LoVo (cell line): Measurements from ENCODE around the gene TSPAN15.
"Not testable (repeated sequence)": the region's sequence is repeated elsewhere in the genome, so short reads cannot be mapped to it uniquely, and the experiment has no call there.

Experiments
- DNase-seq: peaks from one replicate; pipeline ENCODE4 v3.0.0-alpha.2; 2016; ENCODE audit warnings: low spot score

TSPAN15 gene

DNA sequence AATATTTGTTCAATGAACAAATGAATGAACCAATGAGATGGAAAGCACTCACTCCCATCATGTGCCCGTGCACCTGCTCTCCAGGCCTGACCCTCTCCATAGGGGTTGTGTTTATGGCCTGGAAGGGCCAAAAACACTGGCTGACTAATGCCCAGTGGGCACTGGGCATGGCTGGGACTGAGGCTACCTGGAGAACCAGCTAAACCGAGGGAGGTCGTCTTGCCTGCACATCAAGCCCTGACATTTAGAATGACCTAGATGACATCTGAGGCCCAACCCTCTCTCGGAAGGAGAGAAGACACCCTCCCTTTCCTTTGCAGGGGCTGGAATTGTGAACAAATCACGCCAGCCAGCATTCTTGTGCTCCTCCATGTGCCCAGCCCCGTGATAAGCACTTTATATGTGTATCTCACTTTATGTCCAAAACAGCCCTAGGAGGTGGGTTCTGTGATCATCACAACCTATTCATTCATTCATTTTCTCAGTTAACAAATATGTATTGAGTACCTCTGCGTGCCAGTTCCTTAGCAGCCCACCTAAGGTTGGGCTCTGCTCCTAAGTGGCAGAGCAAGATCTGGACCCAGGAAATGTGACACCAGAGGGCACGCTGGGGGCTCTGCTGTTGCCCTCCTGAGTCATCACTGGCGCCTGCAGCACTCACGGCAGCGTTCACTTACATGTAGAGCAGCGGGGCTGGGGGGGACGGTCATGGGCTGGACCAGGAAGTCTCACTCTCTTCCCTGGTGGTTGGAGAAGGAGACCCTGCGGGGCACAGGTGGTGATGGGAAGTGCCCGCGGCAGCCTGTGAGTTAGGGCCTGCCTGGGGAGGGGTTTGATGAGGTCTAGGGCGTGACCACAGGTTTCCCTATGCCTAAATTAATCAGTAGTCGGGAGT, 52.0 kb downstream of the TSPAN15 start:
- no peak for DNase-seq

DNA sequence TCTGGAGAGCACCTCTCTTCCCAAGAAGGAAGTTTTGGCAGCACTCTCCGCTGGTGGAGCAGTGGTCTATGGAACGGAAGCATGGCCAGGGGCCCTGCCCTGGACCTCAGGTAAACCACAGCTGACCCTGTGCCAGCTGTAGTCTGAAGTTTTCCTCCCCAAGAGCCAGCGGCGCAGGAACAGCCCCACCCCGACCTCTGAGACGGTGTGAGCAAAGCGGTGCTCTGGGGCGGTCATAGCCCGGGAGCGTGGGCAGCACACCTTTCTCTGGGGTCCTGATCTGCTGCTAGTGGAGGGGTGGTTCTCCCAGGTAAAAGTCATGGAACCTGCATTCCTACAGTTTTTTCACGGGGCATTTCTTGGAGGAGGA, 52.6 kb downstream of the TSPAN15 start:
- DNase-seq: no peak

DNA sequence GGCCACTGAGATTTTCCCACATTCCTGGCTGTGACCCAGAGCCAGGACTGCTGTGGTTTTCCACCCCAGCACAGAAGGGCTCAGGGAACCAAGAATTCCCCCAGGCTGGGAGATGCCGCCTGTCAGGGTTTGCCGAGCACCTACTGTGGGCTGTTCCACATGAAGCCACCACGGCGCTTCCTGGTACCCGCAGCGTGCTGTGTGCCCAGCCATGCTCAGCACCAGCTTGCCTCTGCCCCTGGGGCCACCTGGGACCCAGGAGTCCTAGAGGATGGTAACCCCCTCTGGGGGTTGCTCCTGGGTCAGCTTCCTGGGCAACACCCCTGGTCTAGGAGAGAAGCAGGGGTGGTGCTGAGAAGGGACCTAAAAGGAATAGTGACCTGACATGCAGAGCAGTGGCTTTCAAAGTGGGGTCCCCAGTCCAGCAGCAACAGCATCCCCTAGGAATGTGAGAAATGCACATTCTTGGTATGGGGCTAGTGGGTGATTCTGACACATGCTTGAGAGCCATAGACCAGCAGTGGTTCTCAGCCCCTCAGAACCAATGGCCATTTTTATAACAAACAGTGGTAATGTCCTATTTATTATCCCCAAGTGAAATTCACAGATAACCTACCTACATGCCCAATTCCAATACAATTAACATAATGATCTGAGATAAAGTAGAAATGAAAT, 53.4 kb downstream of the TSPAN15 start:
- no peak for DNase-seq

DNA sequence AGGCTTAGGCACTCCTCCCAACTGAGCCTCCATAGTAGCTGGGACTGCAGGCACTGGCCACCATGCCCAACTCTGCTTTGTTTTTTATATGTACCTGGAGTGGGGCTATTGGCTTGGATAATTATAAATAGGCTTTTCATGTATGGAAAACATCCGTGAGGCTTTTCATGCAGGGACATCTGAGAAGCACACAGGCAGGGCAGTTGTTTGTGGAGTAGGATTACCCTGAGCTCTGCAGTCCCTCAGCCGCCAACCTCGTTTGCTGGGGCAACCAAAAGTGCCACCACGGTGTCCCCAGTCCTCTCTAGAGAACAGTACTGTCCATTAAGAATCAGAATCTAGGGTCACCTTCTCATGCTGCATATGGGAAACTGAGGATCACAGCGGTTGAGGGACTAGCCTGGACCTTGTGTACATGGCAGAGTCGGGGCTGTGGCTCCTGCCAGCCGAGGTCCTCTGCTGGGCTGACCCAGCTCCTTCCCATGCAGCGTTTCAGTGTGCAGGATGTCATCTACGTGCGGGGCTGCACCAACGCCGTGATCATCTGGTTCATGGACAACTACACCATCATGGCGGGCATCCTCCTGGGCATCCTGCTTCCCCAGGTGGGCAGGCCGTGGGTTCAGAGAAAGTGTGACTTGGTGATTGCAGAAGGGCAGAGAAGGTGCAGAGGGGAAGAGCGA, 54.5 kb downstream of the TSPAN15 start:
- no peak for DNase-seq

DNA sequence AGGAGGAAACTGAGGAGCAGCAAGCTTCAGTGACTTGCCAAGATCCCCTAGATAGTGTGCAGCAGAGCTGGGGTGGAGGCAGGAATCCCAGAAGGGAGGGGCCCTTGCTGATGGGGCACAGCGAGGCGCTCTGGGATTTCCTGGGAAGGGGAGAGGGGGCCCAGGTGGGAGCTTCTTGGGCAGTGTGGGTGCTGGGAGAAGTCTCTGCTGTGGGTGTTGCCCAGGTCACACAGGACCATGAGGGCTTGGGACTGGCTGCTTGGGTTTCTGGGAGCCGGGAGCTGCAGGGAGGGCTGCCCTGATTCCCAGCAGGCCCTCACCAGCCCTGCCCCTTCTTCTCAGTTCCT, 55.2 kb downstream of the TSPAN15 start:
- DNase-seq: no peak

DNA sequence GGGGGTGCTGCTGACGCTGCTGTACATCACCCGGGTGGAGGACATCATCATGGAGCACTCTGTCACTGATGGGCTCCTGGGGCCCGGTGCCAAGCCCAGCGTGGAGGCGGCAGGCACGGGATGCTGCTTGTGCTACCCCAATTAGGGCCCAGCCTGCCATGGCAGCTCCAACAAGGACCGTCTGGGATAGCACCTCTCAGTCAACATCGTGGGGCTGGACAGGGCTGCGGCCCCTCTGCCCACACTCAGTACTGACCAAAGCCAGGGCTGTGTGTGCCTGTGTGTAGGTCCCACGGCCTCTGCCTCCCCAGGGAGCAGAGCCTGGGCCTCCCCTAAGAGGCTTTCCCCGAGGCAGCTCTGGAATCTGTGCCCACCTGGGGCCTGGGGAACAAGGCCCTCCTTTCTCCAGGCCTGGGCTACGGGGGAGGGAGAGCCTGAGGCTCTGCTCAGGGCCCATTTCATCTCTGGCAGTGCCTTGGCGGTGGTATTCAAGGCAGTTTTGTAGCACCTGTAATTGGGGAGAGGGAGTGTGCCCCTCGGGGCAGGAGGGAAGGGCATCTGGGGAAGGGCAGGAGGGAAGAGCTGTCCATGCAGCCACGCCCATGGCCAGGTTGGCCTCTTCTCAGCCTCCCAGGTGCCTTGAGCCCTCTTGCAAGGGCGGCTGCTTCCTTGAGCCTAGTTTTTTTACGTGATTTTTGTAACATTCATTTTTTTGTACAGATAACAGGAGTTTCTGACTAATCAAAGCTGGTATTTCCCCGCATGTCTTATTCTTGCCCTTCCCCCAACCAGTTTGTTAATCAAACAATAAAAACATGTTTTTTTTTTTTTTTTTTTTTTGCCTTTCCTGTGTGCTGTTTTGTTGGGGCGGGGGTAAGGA, 55.8 kb downstream of the TSPAN15 start:
- no peak for DNase-seq

DNA sequence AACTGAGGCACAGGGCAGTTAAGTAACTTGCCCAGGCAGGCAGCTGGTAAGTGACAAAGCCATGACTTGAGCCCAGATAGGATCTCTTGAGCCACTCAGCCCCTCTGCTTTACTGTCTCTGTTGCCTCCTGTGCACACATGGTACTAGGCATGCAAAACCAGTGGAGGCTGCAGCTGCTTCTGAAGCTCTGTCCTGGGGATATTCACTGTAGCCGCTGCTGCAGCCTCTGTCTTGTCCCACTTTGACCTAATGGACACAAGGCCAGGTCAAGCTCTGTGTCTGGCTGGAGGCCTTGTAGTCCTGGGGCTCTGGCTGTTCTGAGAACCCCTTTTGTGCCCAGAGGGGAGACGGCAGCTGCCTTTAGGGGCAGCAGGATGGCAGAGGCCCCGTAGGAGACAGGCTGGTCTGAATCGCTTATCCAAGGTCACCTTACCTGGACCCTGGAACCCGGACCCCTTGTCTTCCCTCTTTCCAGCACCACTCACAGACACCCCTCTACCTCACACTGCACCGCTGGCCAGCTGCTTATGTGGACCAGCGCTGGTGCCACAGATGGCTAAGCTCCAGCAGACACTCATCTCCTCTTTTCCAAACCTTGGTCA, 57.6 kb downstream of the TSPAN15 start:
- DNase-seq: no peak

DNA sequence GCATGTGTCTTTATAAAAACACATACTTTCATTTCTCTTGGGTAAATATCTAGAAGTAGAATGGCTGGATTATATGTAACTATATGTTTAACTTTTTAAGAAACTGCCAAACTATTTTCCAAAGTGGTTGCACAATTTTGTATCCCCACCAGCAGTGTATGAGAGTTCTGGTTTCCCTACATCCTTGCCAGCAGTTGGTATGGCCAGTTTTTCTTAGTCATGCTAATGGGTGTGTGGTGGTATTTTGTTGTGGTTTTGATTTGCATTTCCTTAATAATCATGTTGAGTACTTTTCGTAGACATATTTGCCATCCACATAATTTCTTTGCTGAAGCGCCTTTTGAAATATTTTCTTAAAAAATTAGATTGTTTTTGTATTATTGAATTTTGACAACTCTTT, 61.6 kb downstream of the TSPAN15 start:
- DNase-seq: no peak

DNA sequence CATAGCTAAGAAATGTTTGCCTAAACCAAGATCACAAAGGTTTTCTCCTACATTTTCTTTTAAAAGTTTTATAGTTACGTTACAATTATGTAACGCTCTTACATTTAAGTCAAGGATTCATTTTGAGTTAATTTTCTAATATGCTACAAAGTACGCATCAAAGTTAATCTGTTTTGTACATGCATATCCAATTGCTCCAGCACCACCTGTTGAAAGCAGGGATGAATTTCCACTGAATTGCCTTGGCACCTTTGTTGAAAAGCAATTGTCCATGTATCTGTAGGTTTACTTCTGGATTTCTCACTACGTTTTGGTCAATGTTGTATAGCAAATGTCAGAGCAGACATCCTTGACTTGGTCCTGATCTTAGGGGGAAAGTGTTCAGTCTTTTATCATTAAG, 62.4 kb downstream of the TSPAN15 start:
- no peak for DNase-seq

DNA sequence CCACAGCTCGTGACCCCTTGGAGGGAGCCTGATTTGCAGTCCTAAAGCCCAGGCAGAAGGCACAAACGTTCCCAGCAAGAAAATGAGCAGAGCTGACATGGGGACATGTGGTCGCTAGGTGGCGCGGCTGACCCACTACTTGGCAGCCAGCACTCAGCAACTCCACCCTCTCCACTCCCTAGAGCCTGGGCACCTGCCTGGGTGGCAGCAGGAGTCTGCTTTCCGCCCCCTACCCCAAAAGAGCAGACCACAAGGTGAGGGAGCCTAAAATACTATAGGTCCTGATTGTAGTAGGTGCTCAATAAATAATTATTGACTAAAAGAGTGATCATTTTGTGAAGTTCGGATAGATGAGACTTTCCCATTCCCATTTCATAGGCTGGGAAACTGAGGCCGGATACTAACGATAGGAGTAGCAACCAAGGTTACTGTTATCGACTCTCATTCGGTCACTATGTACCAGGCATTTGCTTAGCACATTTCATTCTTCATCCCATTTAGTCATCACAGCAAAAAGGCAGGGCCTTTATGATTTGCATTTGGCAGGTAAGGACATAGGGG, 64.5 kb downstream of the TSPAN15 start:
- DNase-seq: peak; percentile 73

DNA sequence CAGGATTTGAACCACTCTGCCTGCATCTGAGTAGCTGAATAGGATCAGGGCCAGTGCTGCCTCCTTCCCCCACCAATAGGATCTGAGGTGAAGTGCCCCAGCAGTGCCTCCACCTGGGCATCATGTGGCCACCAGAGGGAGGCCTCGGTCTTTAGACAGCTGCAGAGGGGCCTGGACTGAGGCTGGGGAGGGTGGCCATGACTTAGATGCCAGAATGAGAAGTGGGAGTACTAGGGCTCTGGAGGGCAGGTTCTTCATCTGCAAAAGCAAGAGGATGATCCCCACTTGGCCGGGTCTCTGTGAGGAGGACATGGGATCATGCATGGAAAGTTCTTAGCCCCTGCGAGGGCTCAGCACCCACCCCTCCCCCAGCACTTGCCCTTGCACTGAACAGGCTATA, 65.1 kb downstream of the TSPAN15 start:
- no peak for DNase-seq

DNA sequence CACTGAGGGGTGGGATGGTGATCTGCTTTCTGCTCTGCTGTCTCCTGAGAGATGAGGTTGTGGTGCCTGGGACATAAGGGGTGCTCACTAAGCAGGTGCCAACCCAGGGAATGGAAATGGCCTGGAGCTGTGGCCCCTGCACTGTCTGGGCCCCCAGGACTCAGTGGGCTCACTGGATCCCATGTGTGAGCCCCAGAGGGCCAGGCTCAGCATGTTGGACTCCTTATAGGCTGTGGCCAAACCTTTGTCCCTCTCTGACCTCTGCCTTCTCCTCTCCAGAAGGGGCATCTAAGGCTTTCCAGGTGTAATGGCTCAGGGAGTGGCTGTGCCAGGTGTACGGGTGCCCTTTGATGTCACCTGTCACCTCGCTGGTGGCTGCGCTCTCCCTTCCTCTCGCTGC, 65.5 kb downstream of the TSPAN15 start:
- DNase-seq: no peak

DNA sequence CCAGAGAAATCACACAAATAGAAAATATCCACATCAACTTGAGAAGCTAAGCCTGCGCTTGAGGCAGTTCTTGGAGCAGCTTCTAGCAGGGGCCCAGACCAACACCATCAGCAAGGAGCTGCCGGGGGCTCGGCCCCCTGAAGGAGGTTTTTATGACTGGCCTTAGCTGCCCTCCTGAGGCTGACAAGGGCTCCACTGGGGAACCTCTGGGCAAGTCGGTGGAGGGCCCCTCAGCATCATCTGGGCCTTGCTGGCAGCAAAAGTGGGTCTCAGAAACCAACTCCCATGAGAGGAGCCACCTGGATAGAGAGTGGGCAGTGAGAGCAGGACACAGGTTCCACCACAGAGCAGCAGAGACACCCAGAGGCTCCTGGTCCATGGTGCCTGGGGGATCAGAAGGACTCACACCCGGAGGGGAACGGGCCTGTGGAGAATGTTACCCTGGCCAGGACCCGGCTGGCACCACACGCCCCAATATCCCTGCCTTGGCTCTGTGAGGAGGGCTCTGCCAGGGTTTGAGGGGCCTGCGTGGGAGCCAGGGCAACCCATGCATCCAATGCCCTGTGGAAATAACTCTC, 66.1 kb downstream of the TSPAN15 start:
- no peak for DNase-seq

DNA sequence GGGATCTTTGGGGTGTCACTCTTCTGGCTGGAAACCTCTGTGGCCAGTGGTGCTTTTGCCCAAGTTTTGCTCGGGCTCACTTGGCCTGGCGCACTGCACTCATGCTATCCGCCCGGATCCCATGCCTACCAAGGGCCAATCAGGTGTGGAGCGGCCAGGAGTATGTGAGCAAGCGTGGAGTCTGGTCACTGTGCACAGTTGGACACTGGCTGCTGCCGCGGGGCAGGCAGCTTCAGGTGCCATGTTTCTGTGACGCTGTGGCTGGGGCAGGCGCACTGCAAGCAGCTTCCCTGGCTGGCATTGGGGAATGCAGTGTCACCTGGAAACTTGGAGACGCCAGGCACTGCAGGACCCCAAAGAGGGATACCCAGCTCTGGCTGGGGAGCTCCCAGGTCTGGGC, 76.7 kb downstream of the TSPAN15 start:
- DNase-seq: no peak

DNA sequence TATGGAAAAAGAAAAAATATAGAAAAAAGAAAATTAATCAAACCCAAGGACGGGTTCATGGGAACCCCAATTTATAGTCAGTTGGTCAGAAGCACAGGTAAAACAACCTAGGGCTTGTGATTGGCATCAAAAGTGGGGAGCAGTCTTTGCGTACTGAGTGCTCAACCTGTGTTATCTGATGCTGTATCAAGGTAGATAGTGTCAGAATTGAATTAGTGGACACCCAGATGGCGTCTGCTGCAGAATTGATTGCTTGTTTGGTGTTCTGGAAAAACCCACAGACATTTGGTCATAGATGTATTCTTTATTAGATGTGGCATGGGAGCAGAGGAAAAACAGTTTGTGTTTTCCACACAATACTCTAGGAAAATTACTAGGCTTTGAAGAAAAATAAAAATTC, 82.4 kb downstream of the TSPAN15 start:
- no peak for DNase-seq

DNA sequence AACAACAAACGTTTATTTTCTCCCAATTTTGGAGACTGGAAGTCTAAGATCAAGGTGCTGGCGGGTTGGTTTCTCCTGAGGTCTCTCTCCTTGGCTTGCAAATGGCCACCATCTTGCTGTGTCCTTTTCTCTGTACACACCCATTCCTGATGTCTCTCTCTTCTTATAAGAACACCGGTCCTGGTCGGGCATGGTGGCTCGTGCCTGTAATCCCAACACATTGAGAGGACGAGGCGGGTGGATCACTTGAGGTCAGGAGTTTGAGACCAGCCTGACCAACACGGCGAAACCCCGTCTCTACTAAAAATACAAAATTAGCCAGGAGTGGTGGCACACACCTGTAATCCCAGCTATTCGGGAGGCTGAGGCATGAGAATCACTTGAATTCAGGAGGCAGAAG, 85.3 kb downstream of the TSPAN15 start:
- DNase-seq: not testable (repeated sequence)

DNA sequence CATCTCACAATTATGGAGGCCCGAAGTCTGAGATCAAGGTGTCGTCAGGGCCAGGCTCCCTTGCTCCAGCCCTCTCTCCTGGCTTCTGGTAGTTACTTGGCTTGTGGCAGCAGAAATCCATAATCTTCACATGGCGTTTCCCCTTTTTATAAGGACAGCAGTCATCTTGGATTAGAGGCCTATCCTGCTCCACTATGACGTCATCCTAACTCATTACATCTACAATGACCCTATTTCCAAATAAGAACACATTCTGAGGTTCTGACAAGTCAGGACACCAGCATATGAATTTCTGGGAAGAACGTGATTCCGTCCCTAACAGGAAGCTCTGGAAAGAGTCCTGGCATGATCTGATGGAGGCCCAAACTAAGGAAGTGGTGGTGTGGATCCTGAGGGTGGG, 86.2 kb downstream of the TSPAN15 start:
- DNase-seq: no peak

DNA sequence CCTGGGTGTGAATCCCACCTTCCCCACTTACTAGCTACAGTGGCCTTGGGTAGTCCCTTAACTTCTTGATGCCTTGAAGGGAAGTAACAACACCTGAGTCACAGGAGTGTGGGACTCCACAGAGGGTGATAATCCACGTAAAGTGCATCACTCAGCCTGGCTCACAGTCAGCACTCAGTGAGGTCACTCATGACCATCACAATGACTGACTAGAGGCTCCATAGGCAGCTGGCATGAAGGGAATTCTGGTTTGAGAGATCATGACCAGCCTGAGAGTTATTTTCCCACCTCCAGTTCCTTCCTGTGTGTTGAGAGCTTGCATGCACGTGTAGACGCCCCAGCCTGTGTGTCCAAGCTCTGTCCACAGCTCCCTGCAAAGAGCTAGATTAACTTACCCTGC, 87.2 kb downstream of the TSPAN15 start:
- no peak for DNase-seq

DNA sequence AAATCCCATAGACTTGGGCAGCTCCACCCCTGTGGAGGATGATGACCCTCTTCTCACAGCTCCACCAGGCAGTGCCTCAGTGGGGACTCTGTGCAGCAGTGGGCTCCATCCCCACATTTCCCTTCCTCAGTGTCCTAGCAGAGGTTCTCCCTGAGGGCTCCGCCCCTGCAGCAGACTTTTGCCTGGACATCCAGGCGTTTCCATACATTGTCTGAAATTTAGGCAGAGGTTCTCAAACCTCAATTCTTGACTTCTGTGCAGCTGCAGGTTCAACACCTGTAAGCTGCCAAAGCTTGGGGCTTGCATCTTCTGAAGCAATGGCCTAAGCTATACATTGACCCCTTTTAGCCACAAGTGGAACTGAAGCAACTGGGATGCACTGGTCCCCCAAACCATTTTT, 90.2 kb downstream of the TSPAN15 start:
- no peak for DNase-seq

DNA sequence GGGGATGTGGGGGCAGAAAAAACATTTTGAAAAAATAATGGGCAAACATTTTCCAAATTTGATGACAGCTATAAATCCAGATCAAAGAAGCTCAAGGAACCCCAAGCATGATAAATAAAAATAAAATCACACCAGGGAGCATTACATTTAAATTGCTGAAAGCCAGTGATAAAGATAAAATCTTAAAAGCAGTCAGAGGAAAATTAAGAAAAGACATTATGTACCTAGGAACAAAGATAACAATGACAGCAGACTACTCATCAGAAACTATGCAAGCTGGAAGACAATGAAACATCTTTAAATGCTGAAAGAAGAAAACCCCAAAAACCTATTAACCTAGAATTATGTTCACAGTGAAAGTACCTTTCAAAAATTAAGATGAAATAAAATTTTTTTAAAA, 98.7 kb downstream of the TSPAN15 start:
- DNase-seq: no peak

DNA sequence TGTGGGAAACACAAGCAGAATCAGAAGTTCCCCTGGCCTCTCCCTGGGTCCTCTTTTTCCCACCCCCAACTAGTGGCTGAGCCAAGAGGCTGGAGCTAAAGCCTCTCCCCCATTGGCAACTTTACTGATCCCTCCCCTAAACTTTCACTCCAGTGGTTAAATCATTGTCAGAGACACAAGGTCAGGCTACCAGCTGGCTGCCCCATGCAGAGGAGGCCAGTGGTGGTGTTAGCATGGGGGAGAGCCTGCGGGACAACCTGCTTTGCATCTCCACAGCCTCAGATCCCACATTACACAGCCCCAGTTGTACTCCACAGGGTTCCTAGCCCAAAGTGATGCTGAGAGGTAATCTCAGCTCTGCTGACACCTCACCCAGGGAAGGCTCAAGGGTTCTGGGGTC, 101.0 kb downstream of the TSPAN15 start:
- DNase-seq: no peak
